DND-41 (cell line): ENCODE data around the gene RHOBTB3.

ENCODE experiments used
- ATAC-seq: fragments of 200-7000 bp; cut with Tn5 transposase; 3 replicates; pipeline ENCODE4 v1.9.1; 2021; ENCODE audit warnings: low read depth; ENCODE audit not compliant: insufficient read depth
- DNase-seq: peaks from one replicate; pipeline ENCODE4 v3.0.0-alpha.2; 2020
- H2AFZ ChIP-seq: 2 replicates; pipeline ENCODE4 v1.6.0; 2012; ENCODE audit warnings: low read depth, low read length
- H3K27ac ChIP-seq: 2 replicates; pipeline ENCODE4 v1.5.1; 2012; ENCODE audit warnings: low read length, inconsistent platforms
- H3K27me3 ChIP-seq: fragments of 200-600 bp; sonication (generic); 2 replicates; pipeline ENCODE4 v1.6.0; 2012; ENCODE audit warnings: low read length, mild to moderate bottlenecking, inconsistent platforms; ENCODE audit not compliant: insufficient read depth, poor library complexity
- H3K36me3 ChIP-seq: 2 replicates; pipeline ENCODE4 v1.5.1; 2012; ENCODE audit warnings: low read length, inconsistent platforms; ENCODE audit not compliant: insufficient read depth
- H3K4me1 ChIP-seq: 2 replicates; pipeline ENCODE4 v1.5.1; 2012; ENCODE audit warnings: mild to moderate bottlenecking, low read length; ENCODE audit not compliant: insufficient read depth
- H3K4me2 ChIP-seq: 2 replicates; pipeline ENCODE4 v1.6.0; 2012; ENCODE audit warnings: mild to moderate bottlenecking, moderate library complexity, low read length, inconsistent platforms; ENCODE audit not compliant: insufficient read depth
- H3K4me3 ChIP-seq, 2 experiments: fragments of 200-600 bp in 1 of 2; shearing (Covaris generic) in 1 of 2; 2 replicates each; pipeline ENCODE4 v1.5.1; 2012 to 2016; ENCODE audit warnings: inconsistent platforms in 2 of 2, low read length in 2 of 2, mild to moderate bottlenecking in 2 of 2, low read depth in 1 of 2, moderate library complexity in 1 of 2
- H3K79me2 ChIP-seq: 2 replicates; pipeline ENCODE4 v1.6.0; 2012; ENCODE audit warnings: low read length, inconsistent platforms; ENCODE audit not compliant: insufficient read depth
- H3K9ac ChIP-seq: 2 replicates; pipeline ENCODE4 v1.6.0; 2012; ENCODE audit warnings: low read depth, mild to moderate bottlenecking, inconsistent platforms, low read length, moderate library complexity
- H3K9me3 ChIP-seq: 2 replicates; pipeline ENCODE4 v1.5.1; 2012; ENCODE audit warnings: low read length, moderate library complexity, mild to moderate bottlenecking, inconsistent platforms; ENCODE audit not compliant: insufficient read depth, severe bottlenecking
- H4K20me1 ChIP-seq: 2 replicates; pipeline ENCODE4 v1.6.0; 2012; ENCODE audit warnings: low read length; ENCODE audit not compliant: insufficient read depth
- EZH2 ChIP-seq: IDR thresholded peaks from 3 replicates; pipeline ENCODE4 v1.6.1; 2012; ENCODE audit warnings: borderline replicate concordance, low read depth, mild to moderate bottlenecking, moderate library complexity, low read length, inconsistent platforms; ENCODE audit not compliant: severe bottlenecking
- TF ChIP-seq, protein P1 (sequence below): IDR thresholded peaks from 2 replicates; pipeline ENCODE4 v1.5.1; 2012; ENCODE audit warnings: borderline replicate concordance, low read length, moderate library complexity, mild to moderate bottlenecking; ENCODE audit not compliant: poor library complexity, severe bottlenecking; ENCODE audit errors: extremely low read depth

Gene RHOBTB3

DNA sequence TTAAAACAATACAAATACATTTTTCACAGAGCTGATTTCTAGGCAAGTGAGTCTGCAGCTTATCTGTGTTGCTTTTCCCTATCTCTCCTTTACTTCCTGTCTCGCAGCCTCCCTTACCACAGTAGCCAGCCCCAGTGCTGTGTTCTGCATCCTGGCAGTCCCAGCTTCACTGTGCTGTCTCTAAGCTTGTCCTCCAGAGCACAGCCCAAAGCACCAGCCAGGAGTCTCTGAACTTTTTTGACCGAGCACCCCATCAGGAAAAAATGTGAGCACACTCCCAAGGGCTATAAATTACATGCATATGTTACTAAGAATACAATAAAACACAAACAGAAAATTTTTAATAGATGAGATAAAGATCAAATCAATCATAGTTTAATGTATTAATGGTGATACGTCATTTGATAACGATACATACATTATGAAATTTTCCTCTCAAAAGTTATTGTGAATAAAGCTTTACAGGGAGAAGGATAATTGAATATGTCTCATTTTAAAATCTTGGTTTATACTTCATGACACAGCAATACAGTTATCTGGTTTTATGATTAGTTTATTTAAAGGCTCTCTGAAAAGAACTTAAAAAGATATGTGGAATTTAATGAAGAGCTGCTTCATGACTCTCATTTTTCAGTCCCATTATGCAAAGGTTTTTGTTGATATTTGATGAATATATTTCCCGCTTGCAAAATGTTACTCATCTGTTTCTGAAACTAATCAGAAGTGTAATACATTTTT, 7.3 kb upstream of the RHOBTB3 start:
- Histone ChIP-seq H3K4me1 (peaks cover 44% of the 10 kb centered on the region), H2AFZ (no peak overlapping the region), H3K4me3 (no peak overlapping the region), H3K4me2 (peak overlapping the region; percentile 41; the same call in 1 of the 2 replicates), H3K27me3 (no peaks in the 10 kb centered on the region), H3K27ac (peak overlapping the region; percentile 27), H4K20me1 (no peaks in the 10 kb centered on the region), H3K36me3 (no peaks in the 10 kb centered on the region), H3K9ac (no peak overlapping the region), H3K9me3 (no peaks in the 10 kb centered on the region), H3K79me2 (no peaks in the 10 kb centered on the region)
- ATAC-seq (peak; percentile 99), DNase-seq (peak; percentile 63)
- TF ChIP-seq, protein P1, sequence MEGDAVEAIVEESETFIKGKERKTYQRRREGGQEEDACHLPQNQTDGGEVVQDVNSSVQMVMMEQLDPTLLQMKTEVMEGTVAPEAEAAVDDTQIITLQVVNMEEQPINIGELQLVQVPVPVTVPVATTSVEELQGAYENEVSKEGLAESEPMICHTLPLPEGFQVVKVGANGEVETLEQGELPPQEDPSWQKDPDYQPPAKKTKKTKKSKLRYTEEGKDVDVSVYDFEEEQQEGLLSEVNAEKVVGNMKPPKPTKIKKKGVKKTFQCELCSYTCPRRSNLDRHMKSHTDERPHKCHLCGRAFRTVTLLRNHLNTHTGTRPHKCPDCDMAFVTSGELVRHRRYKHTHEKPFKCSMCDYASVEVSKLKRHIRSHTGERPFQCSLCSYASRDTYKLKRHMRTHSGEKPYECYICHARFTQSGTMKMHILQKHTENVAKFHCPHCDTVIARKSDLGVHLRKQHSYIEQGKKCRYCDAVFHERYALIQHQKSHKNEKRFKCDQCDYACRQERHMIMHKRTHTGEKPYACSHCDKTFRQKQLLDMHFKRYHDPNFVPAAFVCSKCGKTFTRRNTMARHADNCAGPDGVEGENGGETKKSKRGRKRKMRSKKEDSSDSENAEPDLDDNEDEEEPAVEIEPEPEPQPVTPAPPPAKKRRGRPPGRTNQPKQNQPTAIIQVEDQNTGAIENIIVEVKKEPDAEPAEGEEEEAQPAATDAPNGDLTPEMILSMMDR, result no peak
- no peak for TF ChIP-seq EZH2

DNA sequence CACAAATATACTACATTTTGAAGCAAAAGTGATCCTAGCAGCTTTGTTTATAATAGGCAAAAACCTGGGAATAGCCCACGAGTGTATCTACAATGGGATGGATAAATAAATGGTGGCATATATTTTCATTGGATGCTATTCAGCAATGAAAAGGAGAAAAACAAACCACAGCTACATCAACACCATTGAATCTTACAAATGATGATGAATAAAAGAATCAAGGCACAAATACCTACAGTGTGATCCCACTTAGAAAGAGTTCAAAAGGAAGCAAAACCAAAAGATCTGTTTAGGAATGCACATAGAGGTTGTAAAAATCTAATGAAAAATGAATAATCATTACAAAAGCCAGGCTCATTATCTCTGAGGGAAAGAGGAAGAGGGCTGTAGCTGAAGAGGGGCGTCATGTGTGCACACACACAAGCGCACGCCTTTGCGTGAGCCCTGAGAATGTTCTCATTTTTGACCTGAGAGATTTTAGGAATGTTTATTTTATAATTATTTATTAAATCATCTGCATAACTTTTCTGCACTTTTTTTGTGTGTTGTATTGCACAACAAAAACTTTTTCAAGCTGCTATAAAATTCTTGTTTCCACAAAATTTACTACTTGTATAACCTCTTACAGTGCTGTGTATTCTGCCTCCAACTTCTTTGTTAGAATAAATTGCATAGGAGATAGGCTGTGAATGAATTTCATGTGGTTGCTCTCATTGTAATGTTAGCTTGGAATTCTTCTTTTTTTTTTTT, 5.9 kb upstream of the RHOBTB3 start:
- Histone ChIP-seq H4K20me1 (no peaks in the 10 kb centered on the region), H3K27ac (no peak overlapping the region), H3K4me1 (peaks cover 42% of the 10 kb centered on the region), H3K79me2 (no peaks in the 10 kb centered on the region), H3K4me2 (no peak overlapping the region), H2AFZ (no peak overlapping the region), H3K9ac (no peak overlapping the region), H3K4me3 (no peak overlapping the region), H3K9me3 (no peaks in the 10 kb centered on the region), H3K27me3 (no peaks in the 10 kb centered on the region), H3K36me3 (no peaks in the 10 kb centered on the region)
- TF ChIP-seq, protein P1, result no peak
- TF ChIP-seq EZH2, result no peak
- ATAC-seq, result no peak
- DNase-seq, result no peak

DNA sequence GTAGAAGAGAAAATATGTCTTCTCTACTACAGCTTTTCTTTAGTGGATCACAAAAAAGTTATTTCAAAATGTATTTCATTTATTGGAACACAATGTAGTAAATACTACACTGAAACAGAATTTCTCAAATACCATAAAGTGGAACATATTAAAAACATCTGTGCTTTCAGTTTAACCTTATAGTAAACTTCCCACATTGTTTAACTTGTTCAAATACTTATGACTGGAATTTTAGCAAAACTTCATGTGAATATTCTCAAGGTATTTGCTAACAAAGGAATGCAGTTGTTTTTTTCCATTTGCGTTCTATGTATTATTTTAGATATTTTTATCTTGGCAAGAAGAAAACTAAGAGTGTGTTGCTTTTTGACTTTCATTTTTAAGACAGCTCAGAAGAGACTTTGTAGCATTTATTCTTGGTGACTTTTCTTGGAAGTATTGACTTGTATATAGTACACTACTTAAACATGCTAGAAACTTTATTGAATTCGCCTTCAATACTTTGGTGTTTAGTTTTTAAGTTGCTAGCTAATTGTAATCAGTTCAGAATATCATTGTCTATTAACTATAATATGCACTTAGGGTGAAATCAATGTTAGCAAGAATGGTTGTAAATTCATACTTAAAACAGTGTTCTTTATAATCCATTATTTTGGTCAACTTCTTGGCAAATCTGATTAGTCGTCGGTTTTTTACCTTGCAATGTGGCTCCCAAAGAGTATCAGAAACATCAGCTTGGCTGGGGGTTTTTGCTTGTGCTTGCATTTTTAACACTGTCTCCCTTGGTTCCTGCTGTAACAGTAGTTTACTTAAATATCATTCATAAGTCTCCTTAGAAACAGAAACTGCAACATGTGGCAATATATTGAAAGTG, 5.0 kb upstream of the RHOBTB3 start:
- H3K9me3 ChIP-seq, result no peaks in the 10 kb centered on the region
- no peaks in the 10 kb centered on the region for H4K20me1 ChIP-seq
- no peak overlapping the region for H3K27ac ChIP-seq
- ATAC-seq (no peak), DNase-seq (no peak)
- no peak overlapping the region for H3K4me3 ChIP-seq
- no peaks in the 10 kb centered on the region for H3K36me3 ChIP-seq
- H3K4me2 ChIP-seq, result no peak overlapping the region; the same call in 1 of the 2 replicates
- H3K79me2 ChIP-seq, result no peaks in the 10 kb centered on the region
- H3K27me3 ChIP-seq, result no peaks in the 10 kb centered on the region
- no peak overlapping the region for H2AFZ ChIP-seq
- H3K9ac ChIP-seq, result no peak overlapping the region
- H3K4me1 ChIP-seq, result peaks cover 48% of the 10 kb centered on the region
- TF ChIP-seq, protein P1, result no peak
- TF ChIP-seq EZH2, result no peak
